Activated CD8-positive, alpha-beta T cell treated with anti-CD3 and anti-CD28 coated beads for 36 hours (primary cell): ENCODE data around the gene ROMO1. TPM values are rescaled to one million over a fixed set of nuclear protein-coding genes. Genes with fewer than 3 reads are reported as not detected.
"Not testable (repeated sequence)": the region's sequence is repeated elsewhere in the genome, so short reads cannot be mapped to it uniquely, and the experiment has no call there.

Experiments used
- ATAC-seq: fragments of 200-7000 bp; cut with Tn5 transposase; one replicate; pipeline ENCODE4 v1.10.0; 2021; ENCODE audit warnings: mild to moderate bottlenecking, moderate library complexity
- CTCF ChIA-PET: fragments of 350-600 bp; sonication (Branson Sonifier 250); formaldehyde crosslinking; loops from one replicate; lab custom pipeline; 2021; ENCODE audit warnings: antibody characterized with exemption; lab: Charles Lee
- POLR2A ChIA-PET: fragments of 350-600 bp; sonication (Branson Sonifier 250); formaldehyde crosslinking; loops from one replicate; lab custom pipeline; 2021; ENCODE audit warnings: antibody characterized with exemption; lab: Charles Lee
- DNase-seq: peaks from one replicate; pipeline ENCODE4 v3.0.0-alpha.2; 2020
- H3K27ac Mint-ChIP-seq: one replicate; pipeline ENCODE4 v1.8.0; 2021; ENCODE audit warnings: mild to moderate bottlenecking, mixed read lengths
- H3K27me3 Mint-ChIP-seq: one replicate; pipeline ENCODE4 v1.8.0; 2021; ENCODE audit warnings: mixed read lengths
- H3K36me3 Mint-ChIP-seq: one replicate; pipeline ENCODE4 v1.8.0; 2021; ENCODE audit warnings: low read depth, mixed read lengths
- H3K4me1 Mint-ChIP-seq: one replicate; pipeline ENCODE4 v1.8.0; 2021; ENCODE audit warnings: low read depth, mixed read lengths
- H3K4me3 Mint-ChIP-seq: one replicate; pipeline ENCODE4 v1.8.0; 2021; ENCODE audit warnings: mild to moderate bottlenecking, moderate library complexity, mixed read lengths
- H3K9me3 Mint-ChIP-seq: one replicate; pipeline ENCODE4 v1.8.0; 2021; ENCODE audit warnings: mixed read lengths
- intact Hi-C: fragments of 100-400 bp; cut with micrococcal nuclease; formaldehyde crosslinking; loops from one replicate; pipeline ENCODE4 v1.10.0; 2022
- total RNA-seq, 2 experiments: library from RNA; stranded (reverse); gene quantifications; one replicate each; pipeline ENCODE4 v1.2.3, GENCODE V29; 2021
- TF ChIP-seq, protein P1 (sequence below): fragments of 200-600 bp; IDR thresholded peaks from one replicate; pipeline ENCODE4 v1.8.0; 2022; ENCODE audit warnings: antibody characterized with exemption, mild to moderate bottlenecking

Gene ROMO1
- total RNA-seq, 2 experiments from 2014 or later = 146 to 148 TPM

DNA sequence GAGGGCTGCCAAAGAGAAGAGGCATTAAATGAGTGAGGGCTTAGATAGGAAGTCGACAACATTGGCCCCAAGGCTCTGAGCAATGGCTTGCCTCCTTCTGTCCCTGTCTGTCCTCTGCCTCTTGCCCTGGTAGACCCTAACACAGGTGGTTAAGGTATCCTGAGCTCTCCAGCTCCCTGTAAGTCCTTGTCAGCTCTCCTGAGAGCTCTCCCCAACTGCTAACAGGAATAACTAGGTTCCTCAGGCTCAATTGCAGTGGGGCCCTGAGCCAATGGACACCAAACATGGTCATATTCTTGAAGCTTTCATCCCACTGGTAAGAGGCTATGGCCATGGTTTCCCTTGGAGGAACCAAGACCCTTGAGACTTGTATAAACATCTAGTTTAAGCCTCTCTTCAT is 29.5 kb upstream of the ROMO1 start:
- no peak overlapping the region for H3K4me3 Mint-ChIP-seq
- DNase-seq = no peak
- CTCF ChIA-PET = interaction anchor here (2.9 kb wide), 1 partner anchor 51 kb away, joined by 8 read pairs; no protein-coding TSS in a partner anchor
- H3K27me3 Mint-ChIP-seq = no peaks in the 10 kb centered on the region
- peaks cover 35% of the 10 kb centered on the region for H3K36me3 Mint-ChIP-seq
- H3K9me3 Mint-ChIP-seq = no peaks in the 10 kb centered on the region
- peaks cover 3% of the 10 kb centered on the region for H3K4me1 Mint-ChIP-seq
- no peak for ATAC-seq
- H3K27ac Mint-ChIP-seq = no peak overlapping the region
- intact Hi-C loops = no loop called here
- POLR2A ChIA-PET = interaction anchor here (0.6 to 1.9 kb wide), 7 partner anchors 8 to 196 kb away, joined by 3 to 7 read pairs (median 4); no protein-coding TSS in a partner anchor
- TF ChIP-seq, protein P1, sequence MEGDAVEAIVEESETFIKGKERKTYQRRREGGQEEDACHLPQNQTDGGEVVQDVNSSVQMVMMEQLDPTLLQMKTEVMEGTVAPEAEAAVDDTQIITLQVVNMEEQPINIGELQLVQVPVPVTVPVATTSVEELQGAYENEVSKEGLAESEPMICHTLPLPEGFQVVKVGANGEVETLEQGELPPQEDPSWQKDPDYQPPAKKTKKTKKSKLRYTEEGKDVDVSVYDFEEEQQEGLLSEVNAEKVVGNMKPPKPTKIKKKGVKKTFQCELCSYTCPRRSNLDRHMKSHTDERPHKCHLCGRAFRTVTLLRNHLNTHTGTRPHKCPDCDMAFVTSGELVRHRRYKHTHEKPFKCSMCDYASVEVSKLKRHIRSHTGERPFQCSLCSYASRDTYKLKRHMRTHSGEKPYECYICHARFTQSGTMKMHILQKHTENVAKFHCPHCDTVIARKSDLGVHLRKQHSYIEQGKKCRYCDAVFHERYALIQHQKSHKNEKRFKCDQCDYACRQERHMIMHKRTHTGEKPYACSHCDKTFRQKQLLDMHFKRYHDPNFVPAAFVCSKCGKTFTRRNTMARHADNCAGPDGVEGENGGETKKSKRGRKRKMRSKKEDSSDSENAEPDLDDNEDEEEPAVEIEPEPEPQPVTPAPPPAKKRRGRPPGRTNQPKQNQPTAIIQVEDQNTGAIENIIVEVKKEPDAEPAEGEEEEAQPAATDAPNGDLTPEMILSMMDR = no peak

DNA sequence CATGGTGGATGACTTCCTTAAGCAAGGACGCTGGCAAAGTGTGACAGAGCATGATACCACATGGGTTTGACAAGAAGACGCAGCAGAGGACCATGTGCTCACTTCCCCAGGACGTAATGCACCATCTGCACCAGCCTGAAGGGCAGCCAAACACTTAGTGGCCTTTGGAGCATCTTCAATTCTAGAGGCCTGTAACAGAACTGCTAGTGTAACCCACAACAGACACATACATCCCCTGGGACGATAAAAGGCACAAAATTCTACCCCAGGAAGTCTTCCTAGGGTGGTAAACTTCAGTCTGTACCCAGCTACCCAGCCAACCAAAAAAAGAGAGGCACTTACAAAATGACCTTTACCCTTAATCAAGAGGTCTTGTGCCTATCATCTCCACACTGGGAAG is 25.3 kb upstream of the ROMO1 start:
- intact Hi-C loops = no loop called here
- ATAC-seq = no peak
- POLR2A ChIA-PET = interaction anchor here (0.9 to 3.6 kb wide), 3 partner anchors 9 to 74 kb away, joined by 3 to 20 read pairs (median 3); partner anchors contain the start of genes CPNE1, RBM12 and SPAG4
- Mint-ChIP-seq H3K9me3 (no peaks in the 10 kb centered on the region), H3K27ac (no peak overlapping the region), H3K27me3 (no peaks in the 10 kb centered on the region), H3K4me1 (no peaks in the 10 kb centered on the region), H3K36me3 (peaks cover 30% of the 10 kb centered on the region), H3K4me3 (no peak overlapping the region)
- DNase-seq = no peak
- CTCF ChIA-PET = no interaction called here
- TF ChIP-seq, protein P1 = no peak

DNA sequence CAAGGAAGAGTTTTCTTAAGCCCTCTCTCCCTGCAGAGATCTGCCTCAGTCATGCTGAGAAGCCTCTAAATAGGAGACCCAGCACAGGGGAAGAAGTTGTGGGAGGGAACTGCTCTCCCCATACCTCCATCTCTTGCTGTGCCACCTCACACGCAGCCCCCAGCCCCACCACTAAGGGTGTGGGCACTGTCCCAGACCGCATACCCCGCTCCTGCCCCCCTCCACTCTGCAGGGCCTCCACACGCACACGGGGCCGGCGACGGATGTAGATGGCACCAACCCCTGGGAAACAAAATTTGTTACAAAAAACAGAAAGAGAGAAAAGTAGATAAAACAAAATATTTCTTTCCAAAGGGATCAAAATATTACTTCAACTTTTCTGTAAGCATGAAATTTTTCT is 24.3 kb upstream of the ROMO1 start:
- no peak overlapping the region for H3K27ac Mint-ChIP-seq
- TF ChIP-seq, protein P1 = no peak
- no peak overlapping the region for H3K4me3 Mint-ChIP-seq
- ChIA-PET CTCF (interaction anchor here (0.9 kb wide), 1 partner anchor 9 kb away, joined by 3 read pairs; no protein-coding TSS in a partner anchor), POLR2A (interaction anchor here (0.7 to 3.6 kb wide), 2 partner anchors 10 to 28 kb away, joined by 3 to 20 read pairs; partner anchors contain the start of genes CPNE1 and RBM12)
- intact Hi-C loops = no loop called here
- DNase-seq = no peak
- H3K36me3 Mint-ChIP-seq = peaks cover 27% of the 10 kb centered on the region
- no peaks in the 10 kb centered on the region for H3K4me1 Mint-ChIP-seq
- ATAC-seq = no peak
- H3K9me3 Mint-ChIP-seq = no peaks in the 10 kb centered on the region
- no peaks in the 10 kb centered on the region for H3K27me3 Mint-ChIP-seq

DNA sequence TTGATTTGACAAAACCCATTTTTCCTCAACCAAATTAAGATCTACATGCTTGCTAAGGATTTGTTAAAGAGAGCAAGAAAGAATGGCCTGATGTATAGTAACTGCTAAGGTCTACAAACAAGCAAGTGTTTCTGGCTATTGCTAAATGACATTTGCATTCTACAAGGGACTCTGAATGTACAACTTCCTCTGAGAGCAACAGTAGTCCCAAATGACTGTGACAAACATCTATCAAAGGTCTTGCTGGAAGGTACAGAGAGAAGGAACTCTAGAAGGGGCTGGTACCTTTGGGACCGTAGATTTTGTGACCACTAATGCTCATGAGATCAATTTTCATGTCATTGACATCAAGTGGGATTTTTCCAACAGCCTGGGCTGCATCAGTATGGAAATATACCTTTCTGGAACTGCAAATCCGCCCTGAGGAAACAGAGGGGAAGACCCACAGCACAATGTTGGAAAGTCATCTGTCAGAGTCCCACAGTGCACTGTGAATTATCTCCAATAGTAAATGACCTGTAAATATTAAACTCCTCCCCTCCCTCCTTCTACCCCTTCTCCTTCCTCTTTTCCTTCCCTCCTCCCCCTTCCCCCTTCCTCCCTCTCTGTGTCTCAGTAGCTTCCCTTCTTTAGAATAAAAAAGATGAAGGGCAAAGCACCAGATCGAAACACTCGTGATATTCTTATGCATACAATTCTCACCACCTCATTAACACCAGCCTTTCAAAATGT is 18.6 kb upstream of the ROMO1 start:
- Mint-ChIP-seq H3K27me3 (no peaks in the 10 kb centered on the region), H3K4me1 (no peaks in the 10 kb centered on the region), H3K4me3 (no peak overlapping the region), H3K9me3 (no peaks in the 10 kb centered on the region), H3K36me3 (peaks cover 5% of the 10 kb centered on the region), H3K27ac (no peak overlapping the region)
- TF ChIP-seq, protein P1 = no peak
- ChIA-PET POLR2A (interaction anchor here (0.7 to 1.9 kb wide), 3 partner anchors 11 to 23 kb away, joined by 3 to 5 read pairs (median 3); partner anchors contain the start of gene ROMO1), CTCF (no interaction called here)
- intact Hi-C loops = no loop called here
- DNase-seq (no peak), ATAC-seq (no peak)

DNA sequence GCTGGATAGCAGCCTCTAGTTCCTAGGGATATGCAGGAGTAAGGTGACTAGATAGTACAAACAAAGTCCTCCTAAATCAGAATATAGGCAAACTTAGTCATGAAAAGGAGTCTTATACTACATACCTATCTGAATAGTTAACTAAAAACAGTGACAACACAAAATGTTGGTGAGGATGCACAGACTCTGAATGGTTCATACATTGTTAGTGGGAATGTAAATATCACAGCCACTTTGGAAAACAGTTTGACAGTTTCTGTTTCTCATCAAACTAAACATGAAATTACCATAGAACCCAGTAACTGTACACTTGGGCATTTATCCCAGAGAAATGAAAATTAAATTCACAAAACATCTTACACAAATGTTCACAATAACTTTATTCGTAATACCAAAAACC is 17.2 kb upstream of the ROMO1 start:
- ATAC-seq (no peak), DNase-seq (no peak)
- POLR2A ChIA-PET = no interaction called here
- Mint-ChIP-seq H3K27me3 (no peaks in the 10 kb centered on the region), H3K4me1 (no peaks in the 10 kb centered on the region), H3K36me3 (peaks cover 3% of the 10 kb centered on the region), H3K27ac (no peak overlapping the region), H3K4me3 (no peak overlapping the region), H3K9me3 (no peaks in the 10 kb centered on the region)
- intact Hi-C loops = no loop called here
- TF ChIP-seq, protein P1 = no peak
- CTCF ChIA-PET = no interaction called here

DNA sequence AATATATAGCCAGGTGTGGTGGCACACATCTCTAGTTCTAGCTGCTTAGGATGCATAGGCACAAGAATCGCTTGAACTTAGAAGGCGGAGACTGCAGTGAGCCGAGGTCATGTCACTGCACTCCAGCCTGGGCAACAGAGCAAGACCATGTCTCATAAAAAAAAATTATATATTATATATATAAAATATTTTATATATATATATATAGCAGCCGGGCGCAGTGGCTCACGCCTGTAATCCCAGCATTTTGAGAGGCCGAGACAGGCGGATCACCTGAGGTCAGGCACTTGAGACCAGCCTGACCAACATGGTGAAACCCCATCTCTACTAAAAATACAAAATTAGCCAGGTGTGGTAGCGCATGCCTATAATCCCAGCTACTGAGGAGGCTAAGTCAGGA is 13.8 kb upstream of the ROMO1 start:
- ATAC-seq, H3K27ac Mint-ChIP-seq, DNase-seq, H3K4me3 Mint-ChIP-seq, intact Hi-C loops, H3K9me3 Mint-ChIP-seq, H3K27me3 Mint-ChIP-seq, H3K4me1 Mint-ChIP-seq: not testable (repeated sequence)
- H3K36me3 Mint-ChIP-seq = peaks cover 18% of the 10 kb centered on the region
- ChIA-PET POLR2A (interaction anchor here (1.3 to 3.4 kb wide), 2 partner anchors 16 to 22 kb away, joined by 4 to 10 read pairs; partner anchors contain the start of genes CPNE1 and RBM12), CTCF (interaction anchor here (1.1 kb wide), 1 partner anchor 9 kb away, joined by 4 read pairs; no protein-coding TSS in a partner anchor)
